ENCODE results near the gene OR7D4. TPM values are rescaled to one million over a fixed set of nuclear protein-coding genes. Genes with fewer than 3 reads are reported as not detected.

Gene OR7D4
- total RNA-seq, 1 donor, result not detected

Other genes with a start within 250 kb of the OR7D4 start
- gene MUC16, start 209.2 kb downstream of the OR7D4 start, total RNA-seq (ENCODE audit: low replicate concordance), result not detected in 2 replicates
- not detected in 2 replicates for gene OR1M1, start 132.5 kb downstream of the OR7D4 start, total RNA-seq (ENCODE audit: low replicate concordance)
- not detected in 2 replicates for gene OR7G2, start 112.1 kb downstream of the OR7D4 start, total RNA-seq (ENCODE audit: low replicate concordance)
- gene OR7G1, start 103.8 kb downstream of the OR7D4 start, total RNA-seq (ENCODE audit: low replicate concordance), result not detected in 2 replicates
- not detected in 2 replicates for gene OR7G3, start 92.6 kb downstream of the OR7D4 start, total RNA-seq (ENCODE audit: low replicate concordance)
- gene ZNF317, start 79.2 kb downstream of the OR7D4 start, total RNA-seq (ENCODE audit: low replicate concordance), result 13.6 and 18.9 TPM in 2 replicates
- gene OR7D2, start 40.6 kb downstream of the OR7D4 start, total RNA-seq (ENCODE audit: low replicate concordance), result not detected in 2 replicates
- gene OR7E24, start 31.3 kb upstream of the OR7D4 start, total RNA-seq (ENCODE audit: low replicate concordance), result not detected in 2 replicates
- gene ZNF699, start 90.2 kb upstream of the OR7D4 start, total RNA-seq (ENCODE audit: low replicate concordance), result 8.9 and 12.4 TPM in 2 replicates
- 18.0 and 113 TPM in 2 replicates for gene ZNF559, start 104.6 kb upstream of the OR7D4 start, total RNA-seq (ENCODE audit: low replicate concordance)
- gene ZNF177, start 143.4 kb upstream of the OR7D4 start, total RNA-seq (ENCODE audit: low replicate concordance), result 1.1 and 8.9 TPM in 2 replicates
- gene ZNF266, start 216.0 kb upstream of the OR7D4 start, total RNA-seq (ENCODE audit: low replicate concordance), result 8.8 and 13.7 TPM in 2 replicates

Data from fibroblast of the aortic adventitia (primary cell).